ENCODE data around the gene CAPN10. TPM values are rescaled to one million over a fixed set of nuclear protein-coding genes. Genes with fewer than 3 reads are reported as not detected.

The CAPN10 gene
- total RNA-seq, 1 experiment from 2014 or later, result 47.4 TPM

- H3K27ac ChIP-seq (ENCODE audit: insufficient read length, low read depth, low read length), result no peak overlapping the region
- no peak overlapping the region; a peak in 1 of 5 replicates for H3K4me3 Mint-ChIP-seq
- no peak overlapping the region for H3K18ac ChIP-seq (ENCODE audit: insufficient read length, low read depth, low read length)
- H3K9me3 ChIP-seq (ENCODE audit: control insufficient read depth, low read depth, low read length), result no peaks in the 10 kb centered on the region
- no peak overlapping the region for H4K91ac ChIP-seq (ENCODE audit: insufficient read length, low read depth, low read length)
- no peak for TF ChIP-seq CTCF (conservative IDR thresholded peaks at IDR 0.05)
- no CpG with 5 or more reads among the region's 6 CpGs for WGBS (ENCODE audit: extremely low coverage, insufficient read length, low lambda C conversion rate)
- no peak overlapping the region for H2BK20ac ChIP-seq (ENCODE audit: low read depth, low read length, poor library complexity, severe bottlenecking)
- H2AFZ ChIP-seq (ENCODE audit: low read length), result no peak overlapping the region
- no peak overlapping the region for H2BK5ac ChIP-seq (ENCODE audit: insufficient read length, low read length)
- H2BK12ac ChIP-seq (ENCODE audit: insufficient read length, low read depth, low read length), result no peak overlapping the region
- H3K27me3 ChIP-seq (ENCODE audit: insufficient read depth, low read length), result no peaks in the 10 kb centered on the region
- H3K27me3 Mint-ChIP-seq (ENCODE audit: low read depth), result no peaks in the 10 kb centered on the region
- no peaks in the 10 kb centered on the region for H3K9me3 Mint-ChIP-seq
- no peak overlapping the region for H2BK15ac ChIP-seq (ENCODE audit: low read depth, low read length)
- no peak overlapping the region for H3K56ac ChIP-seq (ENCODE audit: insufficient read length, low read depth, low read length)
- H3K79me2 ChIP-seq (ENCODE audit: insufficient read depth, low read length), result no peaks in the 10 kb centered on the region
- no peak overlapping the region for H3K23ac ChIP-seq (ENCODE audit: insufficient read length, low read depth, low read length)
- H3K27ac Mint-ChIP-seq, result no peak overlapping the region
- no peaks in the 10 kb centered on the region for H3K79me1 ChIP-seq (ENCODE audit: insufficient read depth, low read depth, low read length, poor library complexity, severe bottlenecking)
- no peak overlapping the region for H3K14ac ChIP-seq (ENCODE audit: insufficient read depth, low read length)
- H4K5ac ChIP-seq (ENCODE audit: insufficient read length, low read depth, low read length), result no peak overlapping the region
- peaks cover 7 to 8% of the 10 kb centered on the region in 2 experiments for H3K4me1 Mint-ChIP-seq
- no peak overlapping the region for H3T11ph ChIP-seq (ENCODE audit: low read length)
- no peaks in the 10 kb centered on the region for H3K23me2 ChIP-seq (ENCODE audit: insufficient read length, low read depth, low read length, poor library complexity, severe bottlenecking)
- H4K20me1 ChIP-seq (ENCODE audit: control insufficient read depth, insufficient read depth, insufficient read length), result no peaks in the 10 kb centered on the region
- DNase-seq, result no peak
- no peak overlapping the region for H3K4ac ChIP-seq (ENCODE audit: low read depth, low read length)
- H4K8ac ChIP-seq (replicated peaks; ENCODE audit: insufficient read length, low read depth, low read length), result no peak overlapping the region
- no peaks in the 10 kb centered on the region for H3K4me1 ChIP-seq (ENCODE audit: insufficient read depth, low read length)
- H3K4me2 ChIP-seq (ENCODE audit: insufficient read depth, insufficient read length, low read length), result no peak overlapping the region
- no peak overlapping the region for H2BK120ac ChIP-seq (ENCODE audit: low read depth, low read length, poor library complexity, severe bottlenecking)
- no peak overlapping the region for H3K9ac ChIP-seq (ENCODE audit: extremely low read depth, insufficient read length, low read length)
- no peaks in the 10 kb centered on the region for H3K36me3 Mint-ChIP-seq (ENCODE audit: insufficient read depth in 1 of 3, low read depth in 3 of 3)
- no peak overlapping the region for H2AK5ac ChIP-seq (ENCODE audit: insufficient read length, low read length)
Observed at GRCh38 chr2:240576036-240576435, 10.5 kb upstream of the CAPN10 start.
